NCI-H1105 (cell line): ENCODE measurements around the gene DNTT.

Experiments
- DNase-seq: peaks from one replicate; lab custom pipeline; 2025; lab: John Stamatoyannopoulos, UW

DNTT gene

DNA sequence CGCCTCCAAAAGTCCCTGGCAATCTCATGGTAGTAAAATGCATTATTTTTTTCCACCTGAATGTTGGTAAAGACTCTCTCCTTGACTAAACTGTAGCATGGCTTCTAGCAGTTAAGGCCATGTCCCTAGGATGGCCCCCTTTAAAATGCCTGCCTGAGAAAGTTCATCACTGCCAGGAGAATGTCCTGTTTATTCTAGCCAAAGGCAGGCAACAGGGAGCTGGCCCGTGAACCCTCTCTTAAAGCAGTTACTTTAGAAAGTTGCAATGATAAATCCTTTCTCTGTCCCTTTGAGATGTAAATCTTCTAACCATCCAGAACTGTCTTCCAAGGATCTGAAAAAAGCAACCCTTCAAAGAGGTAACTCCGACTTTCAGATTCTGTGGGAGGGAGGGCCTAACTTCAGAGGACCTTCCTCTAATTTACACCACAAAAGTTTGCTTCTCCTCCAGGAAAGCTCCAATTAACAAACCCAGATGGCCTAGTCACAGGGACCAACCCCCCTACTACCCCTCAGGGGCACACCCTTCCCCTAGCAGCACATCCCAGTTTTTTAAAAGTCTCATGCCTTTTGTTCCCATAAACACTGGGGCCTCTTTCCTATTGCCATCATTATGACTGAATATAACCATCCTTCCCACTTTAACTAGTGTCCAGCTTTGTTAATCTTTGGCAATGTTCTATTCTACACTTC, 5.5 kb downstream of the DNTT start:
- no peak for DNase-seq

- no peak for DNase-seq
These were observed 6.1 kb downstream of the DNTT start for GRCh38 chr10:96310321-96310669.

DNA sequence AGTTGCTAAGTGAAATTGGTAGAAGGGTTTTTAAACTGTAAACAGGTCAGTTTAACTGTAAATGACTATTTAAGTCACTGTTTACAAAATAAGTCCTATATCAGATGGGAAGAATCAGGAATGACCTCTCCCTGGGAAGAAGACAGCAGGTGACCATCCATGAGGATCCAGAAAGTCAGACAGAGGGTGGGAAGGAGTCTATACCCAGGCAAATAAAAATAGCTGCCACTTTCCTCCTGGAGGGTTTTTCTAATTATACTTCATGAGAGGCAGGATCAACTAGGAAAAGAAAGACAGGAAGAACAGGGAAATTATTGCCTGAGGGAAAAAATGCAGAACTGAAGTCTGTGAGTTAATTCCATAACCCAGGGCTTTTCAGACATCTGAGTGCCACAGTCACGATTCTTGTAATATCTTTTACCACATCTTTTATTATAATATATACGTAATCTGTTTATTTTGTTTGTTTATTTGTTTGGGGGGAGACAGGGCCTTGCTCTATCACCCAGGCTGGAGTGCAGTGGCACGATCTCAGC, 7.0 kb downstream of the DNTT start:
- no peak for DNase-seq

- DNase-seq: no peak
These were observed 9.1 kb downstream of the DNTT start for GRCh38 chr10:96313344-96313743.

GRCh38 chr10:96317067-96317833, 13.0 kb downstream of the DNTT start:
- no peak for DNase-seq

GRCh38 chr10:96319754-96320474, 15.7 kb downstream of the DNTT start:
- no peak for DNase-seq

DNA sequence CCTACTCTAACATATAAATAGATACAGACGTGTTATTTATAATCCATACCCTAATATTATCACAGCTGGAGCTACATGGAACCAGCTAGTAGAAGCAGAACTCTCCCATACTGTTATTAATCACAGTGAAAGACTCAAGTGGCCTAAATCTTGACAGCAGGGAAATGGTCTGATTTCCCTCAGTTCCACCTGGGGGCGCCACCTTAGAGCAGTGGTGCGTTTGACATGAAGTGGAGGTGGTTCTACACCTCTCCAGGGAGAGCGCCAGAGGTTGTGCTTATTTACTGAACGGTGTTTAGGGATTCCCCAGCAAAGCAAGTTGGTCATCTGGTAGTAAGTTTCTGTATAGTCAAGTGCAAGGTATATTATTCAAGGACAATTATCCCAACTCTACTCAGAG, 17.6 kb downstream of the DNTT start:
- no peak for DNase-seq

- DNase-seq: no peak
These were observed 18.0 kb downstream of the DNTT start for GRCh38 chr10:96322275-96322674.

- no peak for DNase-seq
These were observed 20.2 kb downstream of the DNTT start for GRCh38 chr10:96324447-96324846.

DNA sequence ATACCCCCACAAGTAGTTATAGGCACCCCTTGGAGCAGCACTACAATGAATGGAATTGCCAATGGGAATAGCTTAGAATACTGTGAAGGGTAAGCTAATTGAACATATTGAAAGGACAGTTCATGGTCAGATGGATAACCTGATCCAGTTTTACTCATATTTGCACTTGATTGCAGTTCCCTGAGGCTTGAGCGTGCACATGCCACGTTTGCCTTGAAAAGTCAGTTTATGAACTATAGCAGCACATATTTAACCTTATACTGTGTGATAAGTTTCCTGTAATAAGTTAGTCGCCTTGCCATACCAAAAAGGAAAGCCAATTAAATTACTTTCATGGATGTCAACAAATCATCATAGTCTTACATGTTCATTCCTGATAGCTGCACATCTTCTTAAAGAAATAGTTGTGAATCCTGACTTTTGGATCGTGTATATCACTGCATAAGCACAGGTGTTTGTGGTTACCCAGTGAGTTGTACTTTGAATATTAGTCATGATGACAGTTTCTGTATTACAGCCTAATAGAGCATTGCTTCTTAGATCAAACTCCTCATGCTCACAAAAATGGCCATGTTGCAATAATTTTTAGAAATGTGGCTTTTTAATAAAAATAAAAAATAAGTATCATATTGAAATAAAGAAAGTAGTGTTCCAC, 21.6 kb downstream of the DNTT start:
- DNase-seq: no peak

DNA sequence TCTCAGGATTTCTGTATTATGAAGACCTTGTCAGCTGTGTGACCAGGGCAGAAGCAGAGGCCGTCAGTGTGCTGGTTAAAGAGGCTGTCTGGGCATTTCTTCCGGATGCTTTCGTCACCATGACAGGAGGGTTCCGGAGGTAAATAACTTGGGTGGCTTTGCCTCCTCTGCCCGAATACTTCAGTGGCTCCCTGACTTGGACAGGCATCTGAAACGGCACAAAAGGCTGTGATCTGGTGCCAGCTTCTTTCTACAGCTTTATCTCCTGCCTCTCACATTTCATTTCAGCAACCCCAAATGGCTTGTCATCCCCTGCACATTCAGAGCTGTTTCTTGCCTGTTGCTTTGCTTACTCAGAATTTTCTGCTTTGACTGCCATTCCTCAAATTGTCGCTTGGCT, 23.2 kb downstream of the DNTT start:
- DNase-seq: no peak

DNA sequence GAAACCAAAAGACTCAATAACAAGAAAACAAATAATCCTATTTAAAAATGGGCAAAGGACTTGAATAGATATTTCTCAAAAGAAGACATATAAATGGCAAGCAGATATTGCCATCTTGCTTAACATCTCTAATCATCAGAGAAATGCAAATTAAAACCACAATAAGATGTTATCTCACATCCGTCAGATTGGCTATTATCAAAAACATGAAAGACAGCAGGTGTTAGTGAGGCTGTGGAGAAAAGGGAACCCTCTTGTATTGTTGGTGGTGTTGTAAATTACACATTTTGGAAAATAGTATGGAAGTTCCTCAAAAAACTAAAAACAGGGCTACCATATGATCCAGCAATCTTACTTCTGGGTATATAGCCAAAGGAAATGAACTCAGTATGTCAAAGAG, 28.9 kb downstream of the DNTT start:
- no peak for DNase-seq

- DNase-seq: no peak
These were observed 30.6 kb downstream of the DNTT start for GRCh38 chr10:96334616-96335526.

DNA sequence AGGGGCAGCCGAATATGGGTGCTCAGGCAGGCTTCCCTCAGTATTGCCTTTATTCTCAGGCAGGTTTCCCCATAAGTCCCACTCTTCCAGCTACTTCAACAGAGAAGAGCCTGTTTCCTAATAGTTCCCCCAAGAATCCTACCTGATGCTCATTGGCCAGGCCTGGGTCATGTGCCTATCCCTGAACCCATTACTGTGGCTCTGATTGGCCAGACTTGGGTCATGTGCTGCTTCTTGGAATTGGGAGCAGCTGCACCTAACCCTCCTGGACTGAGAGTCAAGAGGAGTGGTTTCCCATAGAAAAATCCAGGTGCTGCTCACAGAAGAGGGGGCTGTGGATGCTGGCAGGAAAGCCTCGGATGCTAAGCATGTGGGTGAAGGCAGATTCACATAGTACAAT, 32.9 kb downstream of the DNTT start:
- DNase-seq: no peak

GRCh38 chr10:96338279-96338925, 34.2 kb downstream of the DNTT start:
- DNase-seq: no peak

GRCh38 chr10:96339383-96339782, 35.1 kb downstream of the DNTT start:
- no peak for DNase-seq

DNA sequence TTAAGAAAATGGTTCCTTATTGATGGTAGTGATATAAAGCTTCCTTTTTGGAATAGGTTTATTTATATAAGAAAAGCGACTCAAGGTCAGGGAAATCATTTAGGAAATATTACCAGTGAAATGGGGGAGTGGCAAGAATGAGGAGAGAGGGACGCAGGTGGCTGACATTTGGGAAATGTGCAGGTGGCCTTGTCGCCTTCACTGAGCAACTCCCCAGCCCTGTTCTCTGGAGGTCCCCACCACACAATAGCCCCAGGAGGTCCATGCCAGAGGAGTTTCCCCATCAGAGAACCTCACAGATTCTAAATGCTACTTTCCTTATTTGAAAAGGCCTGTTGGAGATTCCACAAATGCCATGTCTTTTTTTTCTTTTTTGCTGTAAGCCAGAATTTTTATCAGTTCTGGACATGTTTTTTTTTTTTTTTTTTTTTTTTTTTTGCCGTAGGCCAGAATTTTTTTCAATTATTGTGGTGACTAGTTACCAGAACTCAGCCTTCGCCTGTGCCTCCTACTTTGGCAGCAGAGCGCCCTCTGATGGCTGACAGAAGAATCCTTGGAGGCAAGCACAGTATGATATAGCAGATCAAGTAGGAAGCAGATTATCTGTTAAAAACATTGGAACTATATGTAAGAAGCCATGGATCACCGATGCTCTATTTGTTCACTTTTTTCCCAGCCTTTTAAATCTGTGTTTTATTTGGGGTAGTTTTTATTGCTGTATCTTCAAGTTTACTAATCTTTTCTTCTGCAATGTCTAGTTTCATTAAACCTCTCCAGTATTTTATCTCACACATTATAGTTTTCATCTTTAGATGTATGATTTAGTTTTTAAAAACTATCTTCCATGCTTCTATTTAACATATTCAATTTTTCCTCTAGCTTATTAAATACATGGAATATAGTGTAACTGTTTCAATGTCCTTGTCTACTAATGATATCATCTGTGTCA, 36.0 kb downstream of the DNTT start:
- DNase-seq: peak; percentile 51

GRCh38 chr10:96341219-96342182, 37.3 kb downstream of the DNTT start:
- no peak for DNase-seq
